ENCODE measurements around the gene SERTAD1.
"Not testable (repeated sequence)": the region's sequence is repeated elsewhere in the genome, so short reads cannot be mapped to it uniquely, and the experiment has no call there.

The SERTAD1 gene

GRCh38 chr19:40425450-40426287 is at the start of gene SERTAD1:
TSS of gene SERTAD1 (minus strand) at chr19:40425992. CDS start at chr19:40423546, 2,446 bp downstream.
- DNase-seq, result peak; percentile 100

GRCh38 chr19:40474737-40475136 is 48.9 kb upstream of the SERTAD1 start:
- no peak for DNase-seq

GRCh38 chr19:40472516-40472915 is 46.7 kb upstream of the SERTAD1 start:
- DNase-seq, result no peak

- DNase-seq, result no peak
Measured at GRCh38 chr19:40471111-40471510, 45.3 kb upstream of the SERTAD1 start.

GRCh38 chr19:40469011-40469410 is 43.2 kb upstream of the SERTAD1 start:
- DNase-seq, result no peak

- DNase-seq, result no peak
Measured at GRCh38 chr19:40466985-40467734, 41.4 kb upstream of the SERTAD1 start, which contains the start of gene SPTBN4. TSS of gene SPTBN4 (plus strand) at chr19:40467001. CDS start at chr19:40472622, 5,621 bp downstream.

GRCh38 chr19:40466219-40466984 is 40.6 kb upstream of the SERTAD1 start:
- DNase-seq, result peak; percentile 89

- peak; percentile 99 for DNase-seq
Measured at GRCh38 chr19:40465557-40466218, 39.9 kb upstream of the SERTAD1 start, which contains the start of gene BLVRB. TSS of gene BLVRB (minus strand) at chr19:40465745. CDS start at chr19:40465688, 57 bp downstream.

- DNase-seq, result peak; percentile 37
Measured at GRCh38 chr19:40465025-40465556, 39.3 kb upstream of the SERTAD1 start.

- peak; percentile 65 for DNase-seq
Measured at GRCh38 chr19:40464059-40465024, 38.5 kb upstream of the SERTAD1 start.

GRCh38 chr19:40463587-40464037 is 37.8 kb upstream of the SERTAD1 start:
- not testable (repeated sequence) for DNase-seq

- DNase-seq, result peak; percentile 48
Measured at GRCh38 chr19:40461669-40462221, 36.0 kb upstream of the SERTAD1 start.

GRCh38 chr19:40460185-40460584 is 34.4 kb upstream of the SERTAD1 start:
- no peak for DNase-seq

- no peak for DNase-seq
Measured at GRCh38 chr19:40458597-40458974, 32.8 kb upstream of the SERTAD1 start.

- no peak for DNase-seq
Measured at GRCh38 chr19:40457953-40458596, 32.3 kb upstream of the SERTAD1 start.

- no peak for DNase-seq
Measured at GRCh38 chr19:40457048-40457447, 31.3 kb upstream of the SERTAD1 start.

- DNase-seq, result not testable (repeated sequence)
Measured at GRCh38 chr19:40453943-40454342, 28.2 kb upstream of the SERTAD1 start.

GRCh38 chr19:40453151-40453735 is 27.5 kb upstream of the SERTAD1 start:
- no peak for DNase-seq

- DNase-seq, result no peak
Measured at GRCh38 chr19:40452016-40452415, 26.2 kb upstream of the SERTAD1 start.
